ENCODE data around the gene FAM135A.
"Not testable (repeated sequence)": the region's sequence is repeated elsewhere in the genome, so short reads cannot be mapped to it uniquely, and the experiment has no call there.

FAM135A gene

GRCh38 chr6:70549327-70549726, 136.0 kb downstream of the FAM135A start:
- no peak for DNase-seq

GRCh38 chr6:70551566-70551965, 138.3 kb downstream of the FAM135A start:
- no peak for DNase-seq

- not testable (repeated sequence) for DNase-seq
Measured at GRCh38 chr6:70552286-70552940, 139.1 kb downstream of the FAM135A start.

GRCh38 chr6:70552974-70553373, 139.7 kb downstream of the FAM135A start:
- DNase-seq: no peak

GRCh38 chr6:70557998-70558397, 144.7 kb downstream of the FAM135A start:
- no peak for DNase-seq

- DNase-seq: not testable (repeated sequence)
Measured at GRCh38 chr6:70562401-70562800, 149.1 kb downstream of the FAM135A start.

- peak; percentile 41 for DNase-seq
Measured at GRCh38 chr6:70563530-70563929, 150.2 kb downstream of the FAM135A start.

- DNase-seq: peak; percentile 94
Measured at GRCh38 chr6:70566751-70567382, 153.6 kb downstream of the FAM135A start, which contains the start of gene SDHAF4. Gene SDHAF4, plus strand, starts transcription at chr6:70566930. Its CDS starts 11 bp downstream, at chr6:70566941.

GRCh38 chr6:70574643-70575042, 161.3 kb downstream of the FAM135A start:
- DNase-seq: no peak

- no peak for DNase-seq
Measured at GRCh38 chr6:70575899-70576495, 162.7 kb downstream of the FAM135A start.

GRCh38 chr6:70586114-70586513, 172.8 kb downstream of the FAM135A start:
- DNase-seq: no peak

- no peak for DNase-seq
Measured at GRCh38 chr6:70590400-70590799, 177.1 kb downstream of the FAM135A start.

- no peak for DNase-seq
Measured at GRCh38 chr6:70592391-70593117, 179.2 kb downstream of the FAM135A start.

GRCh38 chr6:70593118-70593486, 179.8 kb downstream of the FAM135A start:
- no peak for DNase-seq

- no peak for DNase-seq
Measured at GRCh38 chr6:70599187-70599586, 185.9 kb downstream of the FAM135A start.

GRCh38 chr6:70601014-70601413, 187.7 kb downstream of the FAM135A start:
- DNase-seq: no peak

GRCh38 chr6:70604254-70604653, 190.9 kb downstream of the FAM135A start:
- no peak for DNase-seq

- not testable (repeated sequence) for DNase-seq
Measured at GRCh38 chr6:70607371-70607770, 194.1 kb downstream of the FAM135A start.

GRCh38 chr6:70609181-70609580, 195.9 kb downstream of the FAM135A start:
- DNase-seq: not testable (repeated sequence)

Data from left hindlimb (tissue), 1 donor.